Glutamatergic neuron (in vitro differentiated cells): Measurements from ENCODE around the gene NUP58. TPM values are rescaled to one million over a fixed set of nuclear protein-coding genes. Genes with fewer than 3 reads are reported as not detected.
"Not testable (repeated sequence)": the region's sequence is repeated elsewhere in the genome, so short reads cannot be mapped to it uniquely, and the experiment has no call there.

ENCODE experiments used
- DNase-seq: peaks from one replicate; pipeline ENCODE4 v3.0.0; 2022
- H3K27ac Mint-ChIP-seq: one replicate; pipeline ENCODE4 v1.8.0; 2020; ENCODE audit warnings: mild to moderate bottlenecking, mixed read lengths, inconsistent platforms; ENCODE audit not compliant: unreplicated experiment
- H3K27me3 Mint-ChIP-seq: one replicate; pipeline ENCODE4 v1.8.0; 2020; ENCODE audit warnings: mild to moderate bottlenecking, moderate library complexity, mixed read lengths, inconsistent platforms; ENCODE audit not compliant: unreplicated experiment
- H3K36me3 Mint-ChIP-seq: one replicate; pipeline ENCODE4 v1.8.0; 2020; ENCODE audit warnings: mild to moderate bottlenecking, mixed read lengths, inconsistent platforms; ENCODE audit not compliant: unreplicated experiment
- H3K4me1 Mint-ChIP-seq: one replicate; pipeline ENCODE4 v1.8.0; 2020; ENCODE audit warnings: mild to moderate bottlenecking, low read depth, mixed read lengths, inconsistent platforms; ENCODE audit not compliant: unreplicated experiment
- H3K4me3 Mint-ChIP-seq: one replicate; pipeline ENCODE4 v1.8.0; 2020; ENCODE audit warnings: mild to moderate bottlenecking, mixed read lengths, inconsistent platforms; ENCODE audit not compliant: unreplicated experiment
- H3K9me3 Mint-ChIP-seq: one replicate; pipeline ENCODE4 v1.8.0; 2020; ENCODE audit warnings: mild to moderate bottlenecking, moderate library complexity, mixed read lengths, inconsistent platforms; ENCODE audit not compliant: unreplicated experiment
- total RNA-seq: library from RNA; stranded (reverse); fragmentation: NEBNext Ultra II Directional; extraction: Animal tissue kit (Norgen Biotek cat#: 25700); gene quantifications from one replicate; pipeline ENCODE4 v1.2.1, GENCODE V29; 2021; ENCODE audit not compliant: unreplicated experiment
- TF ChIP-seq, protein P1 (sequence below): fragments of 200-600 bp; sonication (generic); IDR thresholded peaks from one replicate; pipeline ENCODE4 v1.5.0; 2021; ENCODE audit not compliant: partially characterized antibody, unreplicated experiment

NUP58 gene
- total RNA-seq, 1 donor from 2014 or later, result 94.1 TPM

DNA sequence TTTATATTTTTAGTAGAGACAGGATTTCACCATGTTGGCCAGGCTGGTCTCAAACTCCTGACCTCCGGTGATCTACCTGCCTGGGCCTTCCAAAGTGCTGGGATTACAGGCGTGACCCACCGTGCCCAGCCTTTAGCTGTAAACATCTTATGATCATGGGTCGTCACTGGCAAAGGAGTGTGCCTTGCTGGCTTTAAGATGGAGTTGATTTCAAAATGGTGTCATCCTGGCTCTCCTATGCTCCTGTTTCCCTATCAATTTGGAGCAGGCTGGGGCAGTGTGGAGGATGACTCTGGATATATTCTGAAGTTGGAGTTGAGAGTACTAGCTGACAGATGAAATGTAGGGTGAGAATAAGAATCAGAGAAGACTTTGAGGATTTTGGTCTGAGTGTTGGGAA is 51.9 kb downstream of the NUP58 start:
- H3K27ac Mint-ChIP-seq, result no peak overlapping the region
- H3K4me3 Mint-ChIP-seq, result no peak overlapping the region
- TF ChIP-seq, protein P1, sequence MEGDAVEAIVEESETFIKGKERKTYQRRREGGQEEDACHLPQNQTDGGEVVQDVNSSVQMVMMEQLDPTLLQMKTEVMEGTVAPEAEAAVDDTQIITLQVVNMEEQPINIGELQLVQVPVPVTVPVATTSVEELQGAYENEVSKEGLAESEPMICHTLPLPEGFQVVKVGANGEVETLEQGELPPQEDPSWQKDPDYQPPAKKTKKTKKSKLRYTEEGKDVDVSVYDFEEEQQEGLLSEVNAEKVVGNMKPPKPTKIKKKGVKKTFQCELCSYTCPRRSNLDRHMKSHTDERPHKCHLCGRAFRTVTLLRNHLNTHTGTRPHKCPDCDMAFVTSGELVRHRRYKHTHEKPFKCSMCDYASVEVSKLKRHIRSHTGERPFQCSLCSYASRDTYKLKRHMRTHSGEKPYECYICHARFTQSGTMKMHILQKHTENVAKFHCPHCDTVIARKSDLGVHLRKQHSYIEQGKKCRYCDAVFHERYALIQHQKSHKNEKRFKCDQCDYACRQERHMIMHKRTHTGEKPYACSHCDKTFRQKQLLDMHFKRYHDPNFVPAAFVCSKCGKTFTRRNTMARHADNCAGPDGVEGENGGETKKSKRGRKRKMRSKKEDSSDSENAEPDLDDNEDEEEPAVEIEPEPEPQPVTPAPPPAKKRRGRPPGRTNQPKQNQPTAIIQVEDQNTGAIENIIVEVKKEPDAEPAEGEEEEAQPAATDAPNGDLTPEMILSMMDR, result no peak

DNA sequence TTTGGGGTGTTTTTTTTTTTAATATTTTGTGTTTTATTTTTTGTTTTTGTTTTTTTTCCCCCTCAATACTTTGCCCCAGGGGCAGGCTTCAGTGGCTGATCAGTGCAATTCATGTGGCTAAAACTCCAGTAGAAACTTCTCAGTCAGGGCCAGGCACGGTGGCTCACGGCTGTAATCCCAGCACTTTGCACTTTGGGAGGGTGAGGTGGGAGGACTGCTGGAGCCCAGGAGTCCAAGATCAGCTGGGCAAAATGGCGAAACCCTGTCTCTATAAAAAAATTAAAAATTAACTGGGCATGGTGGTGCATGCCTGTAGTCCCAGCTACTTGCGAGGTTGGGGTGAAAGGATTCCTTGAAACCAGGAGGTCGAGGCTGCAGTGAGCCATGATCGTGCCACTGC is 53.0 kb downstream of the NUP58 start:
- Mint-ChIP-seq H3K27ac (no peak overlapping the region), H3K4me3 (no peak overlapping the region), H3K4me1 (peaks cover 7% of the 10 kb centered on the region), H3K9me3 (peaks cover 3% of the 10 kb centered on the region), H3K27me3 (no peaks in the 10 kb centered on the region), H3K36me3 (no peaks in the 10 kb centered on the region)
- no peak for DNase-seq
- TF ChIP-seq, protein P1, result no peak

More for the DNA sequence above, 51.9 kb downstream of the NUP58 start:
- Mint-ChIP-seq H3K9me3 (peaks cover 3% of the 10 kb centered on the region), H3K4me1 (peaks cover 7% of the 10 kb centered on the region), H3K27me3 (no peaks in the 10 kb centered on the region), H3K36me3 (no peaks in the 10 kb centered on the region)
- DNase-seq, result no peak

- not testable (repeated sequence) for H3K9me3 Mint-ChIP-seq, H3K36me3 Mint-ChIP-seq, H3K27ac Mint-ChIP-seq, H3K4me3 Mint-ChIP-seq, DNase-seq, H3K27me3 Mint-ChIP-seq, H3K4me1 Mint-ChIP-seq
These were observed 59.0 kb downstream of the NUP58 start for GRCh38 chr13:25360443-25360842.

- Mint-ChIP-seq H3K9me3 (no peaks in the 10 kb centered on the region), H3K27ac (no peak overlapping the region), H3K27me3 (no peaks in the 10 kb centered on the region), H3K4me1 (no peaks in the 10 kb centered on the region), H3K36me3 (no peaks in the 10 kb centered on the region), H3K4me3 (no peak overlapping the region)
- TF ChIP-seq, protein P1, result no peak
- DNase-seq, result no peak
These were observed 64.4 kb downstream of the NUP58 start for GRCh38 chr13:25365720-25366235.

DNA sequence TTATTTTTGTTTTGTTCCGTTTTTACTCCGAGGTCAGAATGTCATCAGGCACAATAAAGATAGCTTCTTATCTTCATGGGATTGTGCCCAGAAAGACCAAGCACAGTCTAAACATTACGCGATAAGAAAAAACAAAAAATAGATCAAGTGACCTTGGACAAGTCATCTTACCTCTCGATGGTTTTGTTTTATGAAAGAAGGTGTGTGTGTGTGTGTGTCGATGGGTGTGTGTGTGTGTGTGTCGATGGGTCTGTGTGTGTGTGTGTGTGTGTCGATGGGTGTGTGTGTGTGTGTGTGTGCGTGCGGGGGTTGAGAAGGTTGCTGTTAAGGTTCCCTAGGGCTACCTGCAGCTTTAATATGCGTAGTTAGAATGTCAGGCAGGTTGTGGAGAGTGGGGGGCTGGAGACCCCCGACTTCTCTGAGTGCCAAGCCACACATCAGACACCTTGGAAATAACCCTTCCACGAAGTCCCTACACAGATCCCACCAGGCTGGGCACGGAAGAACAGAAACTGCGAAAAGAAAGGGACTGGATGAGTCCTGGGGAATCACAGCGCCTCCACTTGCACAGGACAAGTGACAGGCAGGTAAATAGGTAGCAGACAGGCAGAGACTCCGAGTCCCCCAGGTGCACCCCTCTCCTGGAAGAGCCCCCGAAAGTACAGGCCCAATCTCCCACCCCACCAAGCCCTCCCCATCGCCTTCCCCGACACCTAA is 69.9 kb downstream of the NUP58 start:
- peak overlapping the region; percentile 93 for H3K27ac Mint-ChIP-seq
- no peak for DNase-seq
- TF ChIP-seq, protein P1, result no peak
- H3K36me3 Mint-ChIP-seq, result peaks cover 10% of the 10 kb centered on the region
- H3K9me3 Mint-ChIP-seq, result peaks cover 19% of the 10 kb centered on the region
- H3K4me1 Mint-ChIP-seq, result peaks cover 26% of the 10 kb centered on the region
- H3K27me3 Mint-ChIP-seq, result peaks cover 21% of the 10 kb centered on the region
- peak overlapping the region; percentile 92 for H3K4me3 Mint-ChIP-seq
